Activated CD8-positive, alpha-beta memory T cell treated with anti-CD3 and anti-CD28 coated beads for 1 hour (primary cell): ENCODE data around the gene RASAL2.
"Not testable (repeated sequence)": the region's sequence is repeated elsewhere in the genome, so short reads cannot be mapped to it uniquely, and the experiment has no call there.

Experiments used
- DNase-seq, 2 donors: peaks; one replicate each; pipeline ENCODE4 v3.0.0-alpha.2; 2020; ENCODE audit warnings: low read depth in 1 of 2; ENCODE audit errors: extremely low read depth in 1 of 2

RASAL2 gene

DNA sequence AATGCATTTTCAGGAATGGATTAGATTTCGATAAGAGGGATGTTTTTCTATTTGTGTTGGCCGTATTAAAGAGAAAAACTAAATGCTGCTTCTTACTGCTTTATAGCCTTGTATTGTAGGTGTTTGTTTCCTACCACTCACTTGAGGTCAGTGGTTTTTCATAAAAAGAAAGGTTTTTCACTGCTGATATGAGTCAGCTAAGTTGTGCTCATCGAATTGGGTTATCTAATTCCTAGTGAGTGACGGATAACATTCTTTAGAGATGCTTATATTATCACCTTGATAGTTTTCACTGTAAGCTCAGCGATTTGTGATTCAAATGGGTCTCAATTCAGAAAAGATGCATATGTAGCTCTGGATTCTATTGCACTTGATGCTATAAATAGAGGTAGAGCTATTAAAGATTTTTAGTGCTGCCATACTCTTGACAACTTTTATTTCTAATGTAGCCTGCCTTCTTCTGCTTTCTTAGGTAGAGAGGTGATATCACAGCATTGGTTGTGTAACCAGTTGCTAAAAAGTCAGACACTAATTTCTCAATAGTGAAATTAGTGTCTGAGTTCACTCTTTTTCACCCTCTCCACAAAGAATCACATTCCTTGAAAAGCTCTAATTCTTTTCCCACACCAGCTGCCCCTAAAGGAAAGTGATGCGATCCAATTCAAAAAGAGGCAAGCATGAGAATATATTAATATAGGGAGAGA, 180.0 kb downstream of the RASAL2 start:
- DNase-seq, result no peak

DNA sequence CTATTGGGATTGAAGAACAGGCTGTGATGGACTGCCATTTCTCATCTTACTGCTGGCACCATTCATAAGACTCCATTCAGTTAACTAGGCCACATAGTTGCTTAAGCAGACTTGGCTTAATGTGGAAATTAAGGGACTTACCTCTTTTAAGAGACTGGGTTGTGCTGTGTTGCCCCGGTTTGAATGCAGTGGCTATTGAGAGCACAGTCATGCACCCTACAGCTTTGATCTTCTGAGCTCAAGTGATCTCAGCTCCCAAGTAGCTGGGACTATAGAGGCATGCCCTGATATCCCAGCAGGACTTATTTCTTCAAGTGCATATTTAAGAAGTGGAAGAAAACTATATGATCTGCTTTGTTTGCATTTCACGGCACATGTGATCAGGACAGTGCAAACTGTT, 181.1 kb downstream of the RASAL2 start:
- no peak for DNase-seq

DNA sequence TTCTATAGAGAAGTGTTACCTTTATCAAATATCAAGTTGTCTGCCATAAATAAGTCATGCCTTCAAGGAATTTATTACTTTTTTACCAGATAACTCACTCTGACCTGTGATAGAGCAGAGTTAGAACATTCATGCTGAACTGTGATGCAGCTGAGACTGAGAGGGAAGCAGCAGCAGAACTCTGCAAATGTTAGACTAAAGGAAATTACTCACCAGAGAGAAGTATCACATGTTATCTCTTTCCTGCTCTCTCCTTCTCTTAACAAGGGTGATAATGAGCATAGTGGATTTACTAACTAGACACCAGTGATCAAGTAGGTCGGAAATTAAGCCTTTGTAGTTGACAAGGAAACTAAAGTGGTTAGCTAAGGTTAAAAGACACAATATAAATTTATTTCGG, 181.6 kb downstream of the RASAL2 start:
- DNase-seq, result no peak

DNA sequence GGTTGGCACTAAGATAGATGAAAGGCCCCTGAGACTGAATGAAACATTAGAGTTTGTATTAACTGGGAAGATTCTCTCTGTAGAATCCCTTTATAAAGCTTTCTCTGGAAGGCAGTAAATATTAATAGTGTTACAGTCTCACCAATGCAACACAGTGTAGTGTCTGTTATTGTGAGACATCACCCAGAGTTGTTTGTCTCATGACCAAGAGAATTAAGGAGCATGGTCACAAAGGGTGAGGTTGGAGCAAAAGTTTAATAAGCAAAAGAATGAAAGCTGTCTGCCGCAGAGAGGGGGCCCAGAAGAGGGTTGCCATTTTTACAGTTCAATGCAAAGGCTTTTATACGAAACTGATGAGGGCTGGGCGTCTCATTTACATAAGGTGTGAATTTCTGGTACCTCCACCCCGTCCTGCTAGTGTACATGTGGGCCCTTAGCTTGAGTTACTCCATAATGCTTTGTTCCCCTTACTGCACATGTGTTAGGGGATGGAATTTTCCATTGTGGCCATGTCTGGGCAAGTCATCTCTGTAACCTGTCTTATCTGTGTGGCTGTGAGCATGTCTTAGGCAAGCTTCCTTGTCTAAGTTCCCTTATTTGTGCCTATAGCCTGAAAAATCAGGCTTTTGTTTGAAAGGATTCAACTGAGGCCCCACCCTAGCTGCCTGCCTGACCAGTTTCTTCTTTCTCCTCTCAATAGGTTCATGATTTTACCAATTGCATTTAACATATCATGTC, 184.1 kb downstream of the RASAL2 start:
- no peak for DNase-seq

DNA sequence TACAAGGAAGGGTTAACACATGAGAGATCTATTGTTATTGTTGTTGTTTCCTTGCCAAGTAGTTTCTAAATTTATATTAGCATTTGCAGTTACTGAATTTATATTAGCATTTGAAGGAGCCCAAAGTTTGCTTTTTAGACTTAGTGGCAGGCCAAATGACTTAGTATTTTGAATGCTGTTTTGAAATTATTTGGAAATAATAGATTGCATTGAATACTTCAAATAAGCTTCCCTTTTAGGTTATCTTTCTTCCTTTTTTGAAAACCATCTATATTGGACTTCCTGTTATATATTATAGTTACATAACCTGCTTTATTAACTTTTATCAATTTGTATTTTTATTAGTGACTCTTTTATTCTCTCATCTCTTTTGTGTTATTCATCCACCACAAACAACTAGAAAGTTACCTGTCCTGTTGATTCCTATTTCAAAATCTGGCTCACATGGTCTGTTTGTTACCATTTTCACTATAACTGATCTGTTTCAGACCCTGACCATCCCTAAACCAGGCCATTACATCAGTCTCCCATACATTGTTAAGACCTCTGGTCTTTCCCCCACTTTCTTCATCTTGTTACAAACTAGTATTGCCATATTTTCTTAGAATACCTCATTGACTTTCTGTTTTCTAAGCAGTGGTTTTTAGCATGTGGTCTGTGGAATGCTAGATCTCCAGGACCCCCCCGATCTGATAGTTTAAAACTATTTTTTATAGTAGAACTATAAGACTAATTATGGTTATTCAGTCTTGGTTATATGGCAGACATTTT, 185.2 kb downstream of the RASAL2 start:
- DNase-seq, result no peak

- no peak for DNase-seq
Measured at GRCh38 chr1:178282949-178283367, 189.1 kb downstream of the RASAL2 start.

DNA sequence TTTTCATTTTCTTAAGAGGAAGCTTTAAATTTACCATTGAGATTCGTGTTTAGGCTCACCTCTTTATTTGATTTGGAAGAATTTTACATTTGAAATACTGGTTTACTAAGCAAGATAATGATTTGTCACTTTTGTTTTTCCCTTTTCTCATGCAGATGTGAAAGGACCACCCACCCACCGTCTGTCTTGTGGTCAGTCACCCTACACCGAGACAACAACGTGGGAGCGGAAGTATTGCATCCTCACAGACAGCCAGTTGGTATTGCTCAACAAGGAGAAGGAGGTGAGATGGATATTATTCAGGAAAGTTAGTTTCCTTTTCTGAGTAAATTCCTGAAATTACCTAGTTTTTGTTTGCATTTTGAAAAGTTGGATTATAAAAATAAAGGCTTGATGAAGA, 189.5 kb downstream of the RASAL2 start:
- DNase-seq, result no peak

GRCh38 chr1:178284058-178284457, 190.2 kb downstream of the RASAL2 start:
- DNase-seq, result no peak

DNA sequence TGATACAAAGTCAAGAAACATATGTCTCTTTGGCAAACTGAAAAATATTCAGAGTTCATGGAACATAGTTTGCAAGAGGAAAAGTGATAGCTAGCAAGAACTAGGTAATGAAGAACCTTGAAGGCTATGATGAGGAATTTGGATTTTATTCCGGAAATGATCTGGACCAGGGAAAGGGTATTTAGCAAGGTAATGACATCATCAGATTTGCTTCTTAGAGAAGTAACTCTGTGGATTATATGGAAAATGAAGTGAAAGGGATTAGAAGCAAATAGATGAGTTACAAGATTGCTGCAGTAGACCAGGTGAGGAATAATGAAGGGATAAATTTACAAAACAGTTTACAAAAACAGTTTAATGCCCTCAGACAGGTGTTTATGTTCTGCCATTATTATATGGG, 197.3 kb downstream of the RASAL2 start:
- no peak for DNase-seq

GRCh38 chr1:178294654-178295053, 200.8 kb downstream of the RASAL2 start:
- no peak for DNase-seq

DNA sequence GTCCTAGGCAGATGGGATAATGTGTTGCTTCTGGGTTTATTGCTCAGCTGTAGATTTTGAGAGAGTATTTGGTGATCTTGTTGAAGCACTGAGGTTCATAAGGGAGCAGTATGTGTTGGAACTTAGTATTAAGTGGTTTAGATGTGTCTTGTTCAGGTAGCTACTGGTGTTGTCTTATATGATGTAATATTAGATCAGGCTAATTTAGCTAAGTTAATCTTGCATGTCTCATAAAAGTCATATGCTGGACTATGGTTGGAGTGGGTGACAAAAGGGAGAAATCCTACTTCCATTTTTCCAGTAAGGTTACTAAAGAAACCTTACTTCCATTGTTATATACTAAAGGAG, 206.4 kb downstream of the RASAL2 start:
- DNase-seq, result no peak

DNA sequence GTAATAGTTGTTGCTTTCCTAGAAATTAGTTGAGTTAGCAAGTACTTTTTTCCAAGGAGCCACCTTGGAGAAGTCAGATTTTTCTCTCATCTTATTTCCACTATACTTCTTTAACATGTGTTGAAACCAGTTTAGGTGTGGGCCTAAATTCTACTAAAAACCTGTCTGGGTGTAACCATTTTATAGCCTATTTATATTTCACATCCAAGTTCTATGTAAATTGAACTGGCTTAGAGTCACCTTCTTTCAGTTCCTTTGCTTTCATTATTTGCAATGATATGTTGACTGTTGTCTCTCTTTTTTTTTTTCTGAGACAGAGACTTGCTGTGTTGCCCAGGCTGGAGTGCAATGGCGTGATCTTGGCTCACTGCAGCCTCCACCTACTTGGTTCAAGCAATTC, 207.2 kb downstream of the RASAL2 start:
- DNase-seq, result no peak

DNA sequence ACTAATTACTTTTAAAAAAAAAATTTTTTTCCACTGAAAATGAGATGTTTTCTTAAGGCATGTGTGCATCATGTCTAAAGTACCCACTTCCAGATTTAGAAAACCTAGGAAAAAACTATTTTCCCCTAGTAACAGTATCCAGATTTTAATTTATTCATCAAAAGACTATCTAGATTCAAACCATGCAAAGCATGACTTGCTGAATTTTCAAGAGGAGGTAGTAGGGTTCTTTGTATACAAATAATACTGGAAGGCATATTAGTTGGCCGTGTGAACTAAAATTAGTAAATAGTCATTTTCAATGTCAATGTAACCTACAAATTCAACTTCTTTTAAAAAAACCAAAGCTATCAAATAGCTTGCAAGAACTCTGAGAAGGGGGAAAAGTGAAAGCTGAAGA, 213.4 kb downstream of the RASAL2 start:
- DNase-seq, result no peak

GRCh38 chr1:178308438-178308837, 214.5 kb downstream of the RASAL2 start:
- no peak for DNase-seq

GRCh38 chr1:178310685-178311105, 216.8 kb downstream of the RASAL2 start:
- no peak for DNase-seq

DNA sequence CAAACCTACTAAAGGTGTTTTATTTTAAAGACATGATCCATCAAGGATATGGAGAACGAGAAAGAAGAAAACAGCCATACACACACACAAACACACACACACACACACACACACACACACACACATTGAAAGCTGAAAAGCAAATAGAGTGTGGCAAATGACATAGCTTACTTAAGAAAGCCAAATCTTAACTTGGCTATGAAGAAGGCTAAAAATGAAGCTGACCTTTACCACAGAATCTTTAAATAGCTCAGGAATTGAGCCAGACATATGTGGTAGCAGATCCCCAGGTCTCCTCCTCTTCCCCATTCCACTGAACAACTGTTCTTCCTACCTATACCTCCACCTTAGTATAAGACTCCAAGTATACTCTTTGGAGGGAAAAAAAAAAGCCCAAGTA, 217.3 kb downstream of the RASAL2 start:
- no peak for DNase-seq

- DNase-seq, result not testable (repeated sequence)
Measured at GRCh38 chr1:178320280-178320982, 226.5 kb downstream of the RASAL2 start.

DNA sequence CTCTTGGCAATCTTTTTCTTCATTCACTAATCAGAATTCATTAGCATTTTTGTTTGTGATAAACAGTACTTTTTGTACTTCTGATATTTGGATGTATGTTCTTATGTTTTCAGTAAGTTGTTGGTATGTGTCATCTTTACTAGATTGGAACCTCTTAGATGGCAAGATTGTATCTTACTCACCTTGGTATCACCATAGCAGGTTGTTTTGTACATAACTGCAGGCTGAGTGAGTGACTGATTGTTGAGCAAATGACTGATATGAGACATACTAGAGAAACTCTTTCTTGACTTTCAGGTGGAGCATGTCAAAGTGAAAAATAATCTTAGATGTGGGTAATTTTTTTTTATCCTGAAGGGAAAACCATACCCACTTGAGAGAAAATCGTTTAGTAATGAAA, 229.2 kb downstream of the RASAL2 start:
- DNase-seq, result no peak

DNA sequence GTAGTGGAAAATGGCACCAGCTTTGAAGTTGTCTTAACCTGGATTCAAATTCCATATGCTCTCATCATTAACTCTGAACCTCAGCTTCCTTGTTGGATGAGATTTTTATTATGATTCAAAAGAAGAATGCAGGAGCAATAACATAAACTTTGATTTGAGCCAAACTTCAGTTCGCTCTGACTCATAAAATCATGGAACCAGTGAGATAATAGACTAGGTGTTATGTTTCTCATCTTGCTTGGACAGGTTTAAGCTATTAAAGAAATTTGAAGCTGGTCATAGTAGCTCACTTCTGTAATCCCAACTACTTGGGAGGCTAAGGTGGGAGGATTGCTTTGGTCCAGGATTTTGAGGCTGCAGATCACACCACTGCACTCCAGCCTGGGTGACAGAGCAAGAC, 230.1 kb downstream of the RASAL2 start:
- DNase-seq, result no peak

- no peak for DNase-seq
Measured at GRCh38 chr1:178328728-178329127, 234.8 kb downstream of the RASAL2 start.

GRCh38 chr1:178330153-178330552, 236.2 kb downstream of the RASAL2 start:
- DNase-seq, result no peak
